Measurements from ENCODE around the gene CNN3.

The CNN3 gene

DNA sequence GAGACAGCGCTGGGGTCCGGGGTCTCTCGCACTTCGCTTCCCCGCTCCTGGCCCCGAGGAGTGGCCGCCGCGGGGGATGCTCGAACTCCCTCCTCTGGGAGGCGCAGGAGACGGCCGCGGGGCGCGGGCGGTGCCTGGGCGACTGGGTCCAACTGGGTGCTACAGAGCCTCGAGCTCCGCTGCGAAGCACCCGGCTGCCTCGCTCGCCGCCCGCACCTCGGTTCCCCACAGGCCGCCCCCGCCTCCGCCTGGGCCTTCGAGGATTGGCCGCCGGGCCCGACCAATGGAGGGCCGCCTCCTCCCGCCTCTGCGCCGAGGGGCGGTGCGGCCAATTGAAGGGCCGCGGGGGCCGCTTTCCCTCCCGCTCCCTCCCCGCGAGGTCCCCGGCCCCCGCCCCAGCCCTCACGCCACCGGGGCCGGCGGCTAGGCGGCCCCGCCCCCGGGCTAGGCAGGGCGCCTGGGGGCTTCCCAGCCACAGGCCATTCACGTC lies at the start of gene CNN3:
TSS of gene CNN3 (minus strand) at position 196 of the 490 bp plus-strand sequence. CDS start 216 bp downstream, outside the sequence.
- peak; percentile 17 for DNase-seq (ENCODE audit: low spot score)

DNA sequence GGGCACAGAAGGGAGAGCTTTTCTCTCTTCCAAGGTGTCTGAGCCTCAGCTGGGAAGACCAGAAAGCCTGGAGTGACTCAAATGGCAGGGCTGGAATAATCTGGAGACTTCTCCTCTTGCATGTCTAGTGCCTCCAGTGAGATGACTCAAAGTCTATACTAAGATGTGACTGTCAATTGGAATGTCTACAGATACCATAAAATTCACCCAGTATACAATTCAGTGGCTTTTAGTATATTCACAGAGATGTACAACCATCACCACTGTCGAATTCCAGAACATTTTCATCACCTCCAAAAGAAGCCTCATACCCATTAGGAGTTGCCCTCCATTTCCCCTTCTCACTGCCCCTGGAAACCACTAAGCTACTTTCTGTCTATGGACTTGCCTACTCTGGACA lies 47.9 kb upstream of the CNN3 start:
- no peak for DNase-seq (ENCODE audit: low spot score)

DNA sequence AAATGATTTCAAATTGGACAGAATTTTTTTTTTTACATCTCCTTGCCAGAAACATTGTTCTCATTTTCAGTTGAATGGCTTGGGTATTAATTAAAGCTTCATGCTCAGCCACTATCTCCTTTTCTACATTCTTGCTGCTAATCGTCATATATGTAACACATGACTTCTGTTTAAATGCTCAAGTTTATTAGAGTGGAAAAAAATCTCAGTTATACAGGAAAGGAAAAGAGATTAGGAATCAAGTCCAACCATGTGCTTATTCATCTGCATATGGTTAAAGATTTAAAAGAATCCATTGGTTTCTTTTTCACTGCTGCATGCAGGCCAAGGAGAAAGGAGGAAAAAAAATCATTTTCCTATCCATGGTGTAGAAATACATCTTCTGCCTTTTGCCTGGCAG lies 47.3 kb upstream of the CNN3 start:
- DNase-seq (ENCODE audit: low spot score): no peak

DNA sequence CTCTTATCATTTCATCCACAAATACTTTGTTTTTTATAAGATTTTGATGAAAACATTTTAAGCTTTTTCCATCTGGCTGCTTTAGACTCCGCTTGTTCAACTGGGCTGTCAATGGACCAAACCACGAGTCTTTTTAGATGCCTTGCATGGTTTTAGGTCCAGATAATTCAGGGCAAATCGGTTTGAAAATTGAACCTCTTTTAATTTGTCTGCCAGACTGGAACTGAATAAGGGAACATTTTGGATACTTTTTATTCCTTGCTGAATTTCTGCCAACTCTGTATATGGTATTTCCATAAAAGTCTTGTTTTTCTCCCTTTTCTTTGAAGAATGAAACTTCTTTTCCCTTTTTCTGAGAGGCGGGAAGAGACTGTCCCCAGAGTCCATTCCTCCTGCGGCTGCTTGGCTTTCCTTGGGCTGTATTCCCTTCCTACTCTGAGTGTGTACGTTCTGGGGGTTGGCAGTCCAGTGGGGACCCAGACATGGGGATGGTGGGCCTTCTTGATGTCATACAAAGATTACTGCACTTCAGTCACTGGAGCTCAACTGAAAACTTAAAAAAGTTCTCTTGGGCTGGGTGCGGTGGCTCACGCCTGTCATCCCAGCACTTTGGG lies 46.5 kb upstream of the CNN3 start:
- DNase-seq (ENCODE audit: low spot score): no peak

DNA sequence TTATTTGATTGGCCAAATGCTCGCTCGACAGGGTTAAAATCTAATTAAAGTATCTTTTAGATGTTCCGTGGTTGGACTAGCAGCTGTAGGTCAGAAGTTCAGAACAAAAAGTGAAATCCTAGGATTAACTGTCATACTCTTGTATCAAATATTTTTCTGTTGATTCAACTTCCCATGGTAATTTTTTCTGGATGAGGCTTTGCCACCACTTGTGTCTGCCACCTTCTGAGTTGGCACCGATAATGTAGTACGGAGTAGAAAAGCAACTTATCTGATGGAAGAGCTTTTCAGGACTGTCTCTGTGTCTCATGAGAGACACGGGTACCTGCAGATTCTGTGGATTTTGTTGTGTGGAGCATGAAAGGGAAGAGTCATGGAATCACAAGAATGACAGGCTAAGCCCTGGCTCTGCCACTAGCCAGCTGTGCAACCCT lies 44.6 kb upstream of the CNN3 start:
- DNase-seq (ENCODE audit: low spot score): no peak

DNA sequence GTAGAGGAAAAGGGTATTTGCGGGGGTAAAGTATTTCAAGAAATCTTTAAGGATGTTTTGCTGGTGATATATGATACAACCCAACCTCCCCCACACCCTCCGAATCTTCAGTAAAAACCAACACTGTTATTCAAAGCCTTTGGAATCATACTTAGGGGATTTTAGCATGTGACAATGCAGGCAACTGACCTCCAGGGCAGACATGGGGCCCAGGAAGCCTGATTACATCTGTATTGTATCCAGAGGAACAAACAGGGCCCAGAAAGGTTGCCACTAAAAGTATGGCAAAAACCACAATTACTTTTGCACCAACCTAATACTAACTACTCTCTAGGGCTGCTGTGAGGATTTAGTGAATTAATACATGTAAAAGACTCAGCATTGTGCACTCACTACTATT lies 43.9 kb upstream of the CNN3 start:
- no peak for DNase-seq (ENCODE audit: low spot score)

DNA sequence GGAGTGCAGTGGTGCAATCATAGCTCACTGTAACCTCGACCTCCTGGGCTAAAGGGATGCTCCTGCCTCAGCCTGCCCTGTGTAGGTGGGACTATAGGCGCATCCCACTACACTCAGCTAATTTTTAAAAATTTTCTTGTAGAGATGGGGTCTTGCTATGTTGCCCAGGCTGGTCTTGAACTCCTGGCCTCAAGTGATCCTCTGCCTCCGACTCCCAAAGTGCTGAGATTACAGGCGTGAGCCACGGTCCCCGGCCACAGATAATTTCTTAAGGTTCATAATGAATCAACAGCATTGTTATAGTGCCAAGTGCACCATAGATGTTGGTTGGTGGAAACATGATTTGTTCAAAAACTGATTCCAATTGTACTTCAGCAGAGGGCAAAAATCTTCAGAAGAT lies 42.2 kb upstream of the CNN3 start:
- no peak for DNase-seq (ENCODE audit: low spot score)

DNA sequence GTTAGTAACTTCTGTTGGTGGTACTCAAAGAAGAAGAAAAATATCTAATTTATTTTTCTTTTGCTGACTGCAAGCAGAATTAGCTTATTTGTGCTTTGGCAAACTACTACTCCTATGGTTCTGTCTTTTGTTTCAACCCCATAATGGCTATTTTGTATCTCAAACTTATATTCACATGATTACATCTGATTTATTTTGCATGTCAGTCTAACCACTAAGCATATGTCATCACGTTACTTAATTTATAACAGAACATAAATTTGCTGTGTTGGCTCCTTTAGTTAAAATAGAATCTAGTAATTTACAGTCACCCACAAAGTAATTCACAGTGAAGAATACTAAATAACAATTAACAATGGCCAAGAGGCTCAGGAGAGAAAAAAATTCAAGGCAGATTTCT lies 39.1 kb upstream of the CNN3 start:
- no peak for DNase-seq (ENCODE audit: low spot score)

DNA sequence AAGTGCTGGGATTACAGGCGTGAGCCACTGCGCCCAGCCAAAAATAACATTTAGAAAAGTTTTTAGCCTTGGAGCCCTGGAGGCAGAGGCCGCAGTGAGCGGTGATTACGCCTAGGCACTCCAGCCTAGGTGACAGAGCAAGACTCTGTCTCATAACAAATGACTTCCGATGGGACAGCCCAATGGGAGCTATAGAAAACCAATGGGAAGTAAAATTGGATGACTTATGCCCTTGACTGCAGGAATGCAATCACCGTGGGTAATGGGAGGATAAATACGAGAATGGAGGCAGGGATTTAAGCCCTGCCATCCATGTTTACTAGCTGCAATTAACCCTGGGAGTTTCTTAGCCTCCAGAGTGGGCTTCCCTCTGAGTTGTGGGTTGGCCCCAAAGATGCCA lies 37.0 kb upstream of the CNN3 start:
- DNase-seq (ENCODE audit: low spot score): no peak

DNA sequence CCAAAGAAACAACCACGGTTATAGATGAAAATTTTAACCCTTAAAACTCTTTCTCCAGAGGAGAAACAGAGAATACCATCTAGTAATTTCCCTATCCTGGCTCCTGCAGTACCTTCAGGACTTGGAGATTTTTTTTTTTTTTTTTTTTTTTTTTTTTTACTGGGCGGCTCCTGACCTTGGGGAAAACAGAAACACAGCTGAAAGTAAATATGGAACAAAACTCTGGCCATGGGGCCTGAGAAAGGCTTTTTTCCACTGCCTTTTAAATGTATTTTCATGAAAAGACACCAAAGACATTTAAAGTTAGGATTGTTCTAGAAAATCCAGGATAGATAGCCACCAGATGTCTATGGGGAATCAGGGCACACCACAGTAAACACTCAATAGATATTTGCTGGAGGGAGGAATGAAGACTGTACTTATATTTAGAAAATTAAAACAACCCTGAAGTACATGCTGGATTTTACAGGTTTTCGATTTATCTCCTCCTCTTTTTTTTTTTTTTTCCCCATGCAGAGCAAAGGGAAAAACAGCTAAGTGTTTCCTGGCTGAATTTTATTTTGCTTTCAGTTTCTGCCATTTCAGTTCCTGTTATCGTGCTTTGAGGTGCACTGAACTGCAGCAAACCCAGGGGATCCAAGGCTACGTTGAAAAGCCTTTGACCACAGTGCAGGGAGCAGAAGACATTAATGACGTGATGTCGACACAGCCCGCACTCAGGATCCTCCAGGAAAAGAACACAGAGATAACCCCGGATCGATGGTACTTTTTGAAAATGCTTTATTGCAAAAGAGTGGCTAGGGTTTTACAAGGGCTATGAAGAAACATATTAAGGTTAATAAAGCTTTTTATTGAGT lies 35.7 kb upstream of the CNN3 start:
- DNase-seq (ENCODE audit: low spot score): peak; percentile 38

DNA sequence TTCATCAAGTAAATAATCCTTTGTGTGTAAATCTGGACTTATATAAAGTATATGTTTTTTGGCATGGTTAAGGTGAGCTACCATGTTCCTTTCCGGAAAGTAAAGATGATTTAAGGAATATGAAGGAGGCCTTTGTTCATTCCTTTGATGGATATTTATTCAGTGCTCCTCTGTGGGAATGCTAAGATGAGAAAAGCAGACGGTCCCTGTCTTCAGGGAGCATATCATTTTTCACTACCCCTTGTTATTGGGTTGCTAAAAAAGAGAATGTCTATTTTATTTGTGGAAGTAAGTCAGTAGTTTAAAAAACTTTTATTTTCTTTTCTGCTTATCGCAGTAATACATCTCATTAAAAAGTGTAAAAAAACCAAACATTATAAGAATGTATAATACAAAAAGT lies 35.1 kb upstream of the CNN3 start:
- no peak for DNase-seq (ENCODE audit: low spot score)

DNA sequence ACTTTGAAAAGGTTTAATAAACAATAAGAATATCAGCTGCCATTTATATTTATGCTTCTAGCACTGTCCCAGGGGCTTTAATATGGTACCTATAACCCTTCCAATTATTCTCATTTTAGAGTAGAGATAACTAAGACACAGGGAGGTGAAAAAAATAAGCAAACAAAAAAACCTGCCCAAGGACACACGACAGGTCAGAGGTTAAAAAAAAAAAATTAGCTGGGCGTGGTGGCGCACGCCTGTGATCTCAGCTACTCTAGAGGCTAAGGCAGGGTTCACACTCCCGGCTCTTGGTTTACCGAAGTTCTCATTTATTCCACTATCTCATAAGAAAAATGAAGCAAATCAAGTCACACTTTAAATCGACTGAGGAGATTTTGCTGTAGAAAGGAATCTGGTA lies 34.7 kb upstream of the CNN3 start:
- DNase-seq (ENCODE audit: low spot score): no peak

DNA sequence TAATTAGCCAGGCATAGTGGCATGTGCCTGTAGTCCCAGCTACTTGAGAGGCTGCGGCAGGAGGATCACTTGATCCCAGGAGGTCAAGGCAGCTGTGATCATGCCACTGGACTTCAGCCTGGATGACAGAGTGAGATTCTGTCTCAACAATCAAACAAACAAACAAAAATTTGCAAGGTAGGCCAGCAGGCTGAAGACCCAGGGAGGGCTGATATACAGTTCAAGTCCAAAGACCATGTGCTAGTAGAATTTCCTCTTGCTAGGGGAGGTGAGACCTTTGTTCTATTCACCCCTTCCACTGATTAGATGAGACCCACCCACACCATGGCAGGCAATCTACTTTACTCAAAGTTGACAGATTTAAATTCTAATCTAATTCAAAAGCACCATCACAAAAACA lies 31.2 kb upstream of the CNN3 start:
- no peak for DNase-seq (ENCODE audit: low spot score)

DNA sequence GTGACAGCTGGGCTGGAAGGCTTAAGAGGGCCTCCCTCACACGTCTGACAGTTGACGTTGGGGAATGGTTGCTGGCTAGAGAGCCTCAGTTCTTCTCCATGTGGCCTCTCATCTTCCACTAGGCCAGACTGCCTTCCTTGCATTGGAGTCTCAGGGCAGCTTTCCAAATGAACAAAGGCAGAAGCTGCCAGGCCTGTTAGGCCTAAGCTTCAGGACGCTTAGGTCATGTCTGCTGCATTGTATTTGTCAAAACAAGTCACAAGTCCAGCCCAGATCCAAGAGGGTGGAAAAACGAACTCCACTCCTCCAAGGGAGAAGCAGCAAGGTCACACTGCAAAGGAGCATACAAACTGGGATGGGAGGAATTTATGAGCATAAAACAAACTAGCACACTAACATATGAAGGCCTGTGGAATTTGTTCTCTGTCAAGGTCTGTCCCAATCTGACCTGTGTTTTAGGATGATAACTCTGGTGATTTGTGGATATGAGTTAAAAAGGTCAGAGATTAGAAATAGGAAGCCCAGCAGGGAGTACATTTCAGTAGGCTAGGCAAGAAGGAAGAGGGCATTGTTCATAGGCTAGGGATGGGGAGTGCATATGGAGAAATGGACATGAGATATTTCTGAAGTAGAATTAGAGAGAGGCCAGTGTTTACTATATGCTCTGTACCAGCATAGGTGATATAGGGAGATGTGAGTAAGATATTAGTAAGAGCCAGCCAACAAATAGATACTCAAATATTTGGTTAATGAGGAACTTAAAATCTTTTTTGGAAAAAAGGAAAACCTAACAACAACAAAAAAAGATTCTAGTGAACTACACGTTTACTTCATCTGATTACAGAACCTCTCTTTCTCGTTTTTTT lies 29.1 kb upstream of the CNN3 start:
- no peak for DNase-seq (ENCODE audit: low spot score)

DNA sequence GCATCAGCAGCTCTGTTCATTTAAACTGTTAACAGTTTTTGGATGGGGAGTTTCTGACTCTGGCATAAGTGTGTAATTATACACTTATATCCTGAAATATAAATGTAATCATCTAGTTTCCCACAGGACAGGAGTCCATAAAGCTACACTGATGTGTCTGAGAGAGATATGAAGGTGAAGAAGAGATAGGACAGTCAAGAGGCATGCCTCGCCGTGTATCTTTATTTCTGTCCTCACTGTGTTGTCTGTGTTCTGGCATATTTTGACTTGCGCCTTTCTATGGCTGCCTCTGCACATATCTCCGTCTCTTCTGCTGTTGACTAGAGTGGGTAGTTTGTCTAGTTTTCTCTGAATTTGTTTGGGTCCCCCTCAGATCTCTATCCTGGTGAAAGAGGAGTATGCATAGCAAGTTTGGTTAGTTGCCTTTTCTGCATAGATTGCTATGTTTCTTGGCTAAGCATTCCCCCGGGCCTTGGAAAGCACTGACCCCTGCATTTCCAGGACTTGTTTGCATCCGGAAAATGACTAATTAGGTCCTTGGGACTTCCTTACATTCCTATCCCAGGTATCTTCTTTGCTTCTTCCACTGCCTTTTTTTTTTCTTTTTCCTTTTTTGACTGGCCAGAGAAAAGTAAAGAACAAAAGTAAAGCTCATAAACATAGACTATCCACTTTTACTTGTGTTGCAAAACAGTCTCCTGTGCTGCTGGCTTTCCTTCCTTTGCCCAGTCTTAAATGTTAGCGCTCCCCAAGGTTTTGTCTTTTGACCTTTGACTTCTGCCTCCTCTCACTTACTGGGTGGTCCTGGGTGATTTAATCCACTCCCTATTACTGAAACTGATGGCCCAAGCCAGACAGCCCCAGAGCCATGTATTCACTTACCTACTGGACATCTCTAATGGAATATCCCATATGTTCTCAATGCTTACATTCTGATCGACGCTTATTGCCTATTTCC lies 27.6 kb upstream of the CNN3 start:
- DNase-seq (ENCODE audit: low spot score): no peak

DNA sequence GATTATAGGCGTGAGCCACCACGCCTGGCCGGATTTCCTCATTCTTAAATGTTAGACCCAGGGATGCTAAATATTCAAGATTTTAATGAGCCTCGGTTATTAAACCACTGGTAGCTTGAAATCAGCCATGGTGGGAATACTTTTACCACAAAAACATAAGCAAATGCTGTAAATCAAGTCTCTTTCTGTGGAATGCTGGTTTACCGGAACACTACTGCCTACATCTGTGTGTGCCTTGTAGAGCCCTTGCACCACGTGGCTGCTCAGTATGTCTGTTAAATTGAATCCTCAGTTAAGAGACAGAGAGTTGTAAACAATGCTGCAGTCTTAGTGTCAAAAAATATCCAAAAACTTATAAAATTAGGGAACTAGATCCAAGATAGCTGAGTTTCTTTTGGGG lies 26.8 kb upstream of the CNN3 start:
- DNase-seq (ENCODE audit: low spot score): no peak

DNA sequence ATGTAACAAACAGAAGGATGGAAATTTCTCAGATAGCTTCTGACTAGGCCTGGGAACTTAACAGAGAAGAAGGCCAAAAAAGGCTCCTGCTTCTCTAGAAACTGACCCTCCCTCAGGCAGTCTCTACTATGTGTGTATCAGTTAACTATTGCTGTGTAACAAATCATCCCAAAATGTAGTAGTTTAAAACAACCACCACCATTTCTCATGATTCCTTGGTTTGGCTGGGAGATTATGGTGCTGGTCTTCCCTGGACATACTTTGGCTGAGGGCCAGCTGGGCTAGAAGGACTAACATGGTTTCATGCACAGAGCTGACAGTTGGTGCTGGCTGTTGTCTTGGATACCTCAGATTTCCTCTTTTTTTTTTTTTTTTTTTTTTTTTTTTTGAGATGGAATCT lies 26.2 kb upstream of the CNN3 start:
- no peak for DNase-seq (ENCODE audit: low spot score)

DNA sequence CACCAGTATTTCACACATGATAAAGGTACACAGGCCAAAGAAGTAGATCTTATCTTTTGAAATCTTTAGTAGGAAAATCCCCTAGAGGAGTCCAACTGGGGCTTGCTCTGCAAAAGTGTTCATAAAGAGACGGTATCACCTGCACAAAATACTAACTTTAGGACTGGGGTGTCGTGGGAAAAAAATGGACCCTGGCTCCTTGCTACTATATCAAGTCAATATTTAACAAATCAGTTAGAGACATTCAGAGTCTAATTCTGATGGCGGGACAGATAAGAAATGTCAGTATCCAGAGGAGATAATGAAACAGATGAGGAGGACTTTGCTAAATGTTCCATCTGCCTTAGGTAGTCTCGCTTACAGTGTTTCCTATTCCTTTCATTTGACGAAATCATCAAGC lies 25.6 kb upstream of the CNN3 start:
- DNase-seq (ENCODE audit: low spot score): no peak

DNA sequence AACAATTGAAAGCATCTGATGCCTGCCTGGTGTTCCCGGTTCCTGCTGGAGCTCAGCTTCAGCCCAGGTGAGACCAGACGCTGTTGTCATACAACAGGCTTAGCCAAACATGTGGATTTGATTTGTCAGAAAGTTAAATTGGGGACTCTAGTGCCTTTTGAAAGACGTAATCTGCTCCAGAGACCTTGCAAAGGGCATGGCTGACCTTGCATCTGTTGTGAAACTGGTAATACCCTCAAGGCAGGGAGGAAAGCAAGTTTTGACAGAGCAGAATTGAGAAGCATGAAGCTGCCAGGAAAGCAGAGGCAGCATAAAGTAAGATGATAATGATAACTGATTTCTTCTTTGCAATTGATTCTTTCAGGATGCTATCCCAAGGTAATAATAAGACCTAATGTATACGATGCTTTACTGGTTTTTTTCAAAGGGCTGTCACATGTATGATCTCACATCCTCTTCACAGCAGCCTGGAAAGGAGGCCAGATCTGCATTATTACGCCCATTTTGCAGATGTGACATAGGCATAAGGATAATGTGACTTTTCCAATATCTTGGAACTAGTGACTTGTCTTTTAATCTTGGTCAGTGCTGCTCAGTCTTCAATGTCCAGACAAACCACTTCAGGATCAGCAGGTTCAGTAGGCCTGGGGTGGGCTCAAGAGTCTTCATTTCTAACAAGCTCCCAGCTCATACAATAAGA lies 24.7 kb upstream of the CNN3 start:
- DNase-seq (ENCODE audit: low spot score): no peak

DNA sequence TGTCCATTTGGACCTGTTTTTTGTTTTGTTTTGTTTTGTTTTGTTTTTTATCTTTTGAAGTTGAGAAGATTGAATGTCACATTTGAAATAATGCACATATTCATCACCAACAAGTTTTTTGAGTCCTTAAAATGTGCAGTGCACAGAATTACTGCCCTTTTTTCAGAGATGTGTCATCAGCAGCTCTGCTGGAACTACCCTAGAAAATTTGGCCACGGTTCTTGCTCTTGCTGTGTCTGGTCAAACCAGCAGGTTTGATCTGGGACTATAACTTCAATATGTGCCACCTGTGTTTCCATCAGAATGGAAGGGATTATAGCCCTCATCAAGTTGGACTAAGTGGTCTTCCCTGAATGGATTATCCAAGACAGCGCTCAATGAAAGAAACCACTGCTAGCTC lies 24.1 kb upstream of the CNN3 start:
- DNase-seq (ENCODE audit: low spot score): no peak
